ENCODE results near the gene ZNF771. TPM values are rescaled to one million over a fixed set of nuclear protein-coding genes. Genes with fewer than 3 reads are reported as not detected.

ZNF771 gene
- total RNA-seq, 1 experiment from 2014 or later = 11.3 TPM

- CTCF ChIA-PET = interaction anchor here (0.6 kb wide), 1 partner anchor 24 kb away, joined by 3 read pairs; no protein-coding TSS in a partner anchor
- H3K27me3 Mint-ChIP-seq (ENCODE audit: unreplicated experiment) = no peaks in the 10 kb centered on the region
- no peak overlapping the region for H3K27ac Mint-ChIP-seq (ENCODE audit: unreplicated experiment)
- intact Hi-C loops (cut with micrococcal nuclease; ENCODE audit: unreplicated experiment) = no loop called here
- no peak overlapping the region for H3K4me3 Mint-ChIP-seq (ENCODE audit: low read depth, unreplicated experiment)
- H3K4me1 Mint-ChIP-seq (ENCODE audit: low read depth, unreplicated experiment) = peaks cover 46% of the 10 kb centered on the region
- DNase-seq = no peak
- no TSS peak for BruUV-seq (replicated peaks)
- H3K36me3 Mint-ChIP-seq (ENCODE audit: insufficient read depth, unreplicated experiment) = peaks cover 70% of the 10 kb centered on the region
- no peaks in the 10 kb centered on the region for H3K9me3 Mint-ChIP-seq (ENCODE audit: low read depth, unreplicated experiment)
- TF ChIP-seq, protein P1, sequence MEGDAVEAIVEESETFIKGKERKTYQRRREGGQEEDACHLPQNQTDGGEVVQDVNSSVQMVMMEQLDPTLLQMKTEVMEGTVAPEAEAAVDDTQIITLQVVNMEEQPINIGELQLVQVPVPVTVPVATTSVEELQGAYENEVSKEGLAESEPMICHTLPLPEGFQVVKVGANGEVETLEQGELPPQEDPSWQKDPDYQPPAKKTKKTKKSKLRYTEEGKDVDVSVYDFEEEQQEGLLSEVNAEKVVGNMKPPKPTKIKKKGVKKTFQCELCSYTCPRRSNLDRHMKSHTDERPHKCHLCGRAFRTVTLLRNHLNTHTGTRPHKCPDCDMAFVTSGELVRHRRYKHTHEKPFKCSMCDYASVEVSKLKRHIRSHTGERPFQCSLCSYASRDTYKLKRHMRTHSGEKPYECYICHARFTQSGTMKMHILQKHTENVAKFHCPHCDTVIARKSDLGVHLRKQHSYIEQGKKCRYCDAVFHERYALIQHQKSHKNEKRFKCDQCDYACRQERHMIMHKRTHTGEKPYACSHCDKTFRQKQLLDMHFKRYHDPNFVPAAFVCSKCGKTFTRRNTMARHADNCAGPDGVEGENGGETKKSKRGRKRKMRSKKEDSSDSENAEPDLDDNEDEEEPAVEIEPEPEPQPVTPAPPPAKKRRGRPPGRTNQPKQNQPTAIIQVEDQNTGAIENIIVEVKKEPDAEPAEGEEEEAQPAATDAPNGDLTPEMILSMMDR (IDR thresholded peaks at IDR 0.05; ENCODE audit: unreplicated experiment) = no peak
Measured at GRCh38 chr16:30358990-30359870, 48.2 kb upstream of the ZNF771 start.

DNA sequence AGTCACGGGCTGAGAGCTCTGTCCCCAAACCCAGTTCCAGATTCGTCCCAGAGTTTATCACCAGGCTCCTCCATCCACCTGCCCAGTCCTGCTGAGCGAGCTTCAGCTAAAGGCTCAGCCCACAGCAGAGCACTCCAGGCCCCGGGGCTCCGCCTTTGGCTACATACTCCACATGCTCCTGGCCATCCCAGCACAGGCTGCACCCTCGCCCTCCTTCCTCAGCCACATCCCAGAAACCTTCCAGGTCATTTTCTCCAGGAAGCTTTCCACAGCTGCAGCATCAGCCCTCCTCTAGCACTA is 47.6 kb upstream of the ZNF771 start:
- TF ChIP-seq, protein P1 (IDR thresholded peaks at IDR 0.05; ENCODE audit: unreplicated experiment) = no peak
- no TSS peak for BruUV-seq (replicated peaks)
- intact Hi-C loops (cut with micrococcal nuclease; ENCODE audit: unreplicated experiment) = no loop called here
- no peak for DNase-seq
- H3K27ac Mint-ChIP-seq (ENCODE audit: unreplicated experiment) = no peak overlapping the region
- H3K27me3 Mint-ChIP-seq (ENCODE audit: unreplicated experiment) = no peaks in the 10 kb centered on the region
- H3K9me3 Mint-ChIP-seq (ENCODE audit: low read depth, unreplicated experiment) = no peaks in the 10 kb centered on the region
- peaks cover 70% of the 10 kb centered on the region for H3K36me3 Mint-ChIP-seq (ENCODE audit: insufficient read depth, unreplicated experiment)
- peaks cover 42% of the 10 kb centered on the region for H3K4me1 Mint-ChIP-seq (ENCODE audit: low read depth, unreplicated experiment)
- no peak overlapping the region for H3K4me3 Mint-ChIP-seq (ENCODE audit: low read depth, unreplicated experiment)
- CTCF ChIA-PET = no interaction called here

DNA sequence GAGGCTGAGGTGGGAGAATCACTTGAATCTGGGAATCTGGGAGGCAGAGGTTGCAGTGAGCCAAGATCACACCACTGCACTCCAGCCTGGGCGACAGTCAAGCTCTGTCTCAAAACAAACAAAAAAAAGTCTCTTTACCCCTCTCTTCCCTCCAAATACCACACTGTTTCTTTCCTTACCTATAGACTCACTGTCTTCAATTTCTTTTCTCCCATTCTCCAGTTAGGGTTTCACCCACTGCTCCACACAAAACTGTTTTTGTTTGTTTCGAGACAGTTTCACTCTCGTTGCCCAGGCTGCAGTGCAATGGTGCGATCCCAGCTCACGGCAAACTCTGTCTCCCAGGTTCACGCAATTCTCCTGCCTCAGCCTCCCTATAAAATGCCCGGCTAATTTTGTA is 46.2 kb upstream of the ZNF771 start:
- no peak overlapping the region for H3K27ac Mint-ChIP-seq (ENCODE audit: unreplicated experiment)
- BruUV-seq (replicated peaks) = no TSS peak
- TF ChIP-seq, protein P1 (IDR thresholded peaks at IDR 0.05; ENCODE audit: unreplicated experiment) = no peak
- CTCF ChIA-PET = interaction anchor here (1.4 kb wide), 1 partner anchor 9 kb away, joined by 5 read pairs; no protein-coding TSS in a partner anchor
- no peaks in the 10 kb centered on the region for H3K27me3 Mint-ChIP-seq (ENCODE audit: unreplicated experiment)
- intact Hi-C loops (cut with micrococcal nuclease; ENCODE audit: unreplicated experiment) = no loop called here
- no peak overlapping the region for H3K4me3 Mint-ChIP-seq (ENCODE audit: low read depth, unreplicated experiment)
- peaks cover 58% of the 10 kb centered on the region for H3K36me3 Mint-ChIP-seq (ENCODE audit: insufficient read depth, unreplicated experiment)
- no peaks in the 10 kb centered on the region for H3K9me3 Mint-ChIP-seq (ENCODE audit: low read depth, unreplicated experiment)
- no peak for DNase-seq
- peaks cover 38% of the 10 kb centered on the region for H3K4me1 Mint-ChIP-seq (ENCODE audit: low read depth, unreplicated experiment)

DNA sequence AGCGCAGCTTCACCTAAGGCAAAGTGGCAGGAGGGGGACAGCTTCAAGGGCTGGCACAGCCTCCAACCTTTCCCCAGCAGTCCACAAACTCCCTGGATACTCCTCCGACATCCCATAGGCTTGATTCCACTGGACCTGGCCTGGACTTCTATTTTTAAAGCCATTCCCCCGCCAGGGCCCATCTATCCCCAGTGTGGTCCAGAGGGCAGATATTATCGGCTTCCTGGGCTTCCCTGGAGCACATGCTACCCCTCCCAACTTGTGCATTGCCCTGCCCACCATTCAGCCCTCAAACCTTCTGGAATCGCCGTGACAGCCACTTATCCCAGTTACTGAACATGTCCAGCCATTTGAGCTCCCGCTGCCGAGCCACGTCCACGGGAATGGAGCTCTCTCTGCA is 42.2 kb upstream of the ZNF771 start:
- no peak overlapping the region for H3K4me3 Mint-ChIP-seq (ENCODE audit: low read depth, unreplicated experiment)
- DNase-seq = no peak
- H3K27me3 Mint-ChIP-seq (ENCODE audit: unreplicated experiment) = peaks cover 3% of the 10 kb centered on the region
- H3K36me3 Mint-ChIP-seq (ENCODE audit: insufficient read depth, unreplicated experiment) = peaks cover 66% of the 10 kb centered on the region
- intact Hi-C loops (cut with micrococcal nuclease; ENCODE audit: unreplicated experiment) = no loop called here
- no peaks in the 10 kb centered on the region for H3K9me3 Mint-ChIP-seq (ENCODE audit: low read depth, unreplicated experiment)
- CTCF ChIA-PET = no interaction called here
- H3K4me1 Mint-ChIP-seq (ENCODE audit: low read depth, unreplicated experiment) = peaks cover 34% of the 10 kb centered on the region
- BruUV-seq (replicated peaks) = no TSS peak
- TF ChIP-seq, protein P1 (IDR thresholded peaks at IDR 0.05; ENCODE audit: unreplicated experiment) = no peak
- no peak overlapping the region for H3K27ac Mint-ChIP-seq (ENCODE audit: unreplicated experiment)

Measured in Calu3 (cell line).